Brain microvascular endothelial cell (primary cell): ENCODE measurements around the gene ERG.

Source experiments
- DNase-seq: peaks from one replicate; pipeline ENCODE4 v3.0.0-alpha.2; 2020
- H3K27ac ChIP-seq: fragments of 250-450 bp; sonication (Bioruptor Pico); 2 replicates; pipeline ENCODE4 v1.5.1; 2020; ENCODE audit warnings: mild to moderate bottlenecking, moderate library complexity
- H3K27me3 ChIP-seq: fragments of 250-450 bp; sonication (Bioruptor Pico); replicated peaks from 2 replicates; pipeline ENCODE4 v1.5.1; 2020; ENCODE audit warnings: mild to moderate bottlenecking
- H3K36me3 ChIP-seq: fragments of 250-450 bp; sonication (Bioruptor Pico); replicated peaks from 2 replicates; pipeline ENCODE4 v1.5.1; 2020; ENCODE audit warnings: mild to moderate bottlenecking
- H3K4me3 ChIP-seq: 2 replicates; pipeline ENCODE4 v1.5.1; 2011; ENCODE audit warnings: low read depth, mild to moderate bottlenecking, control low read depth, low read length, moderate library complexity
- CTCF ChIP-seq: IDR thresholded peaks from 2 replicates; pipeline ENCODE4 v1.5.1; 2011; ENCODE audit warnings: low read depth, mild to moderate bottlenecking, moderate library complexity, low read length, control low read depth, inconsistent platforms; ENCODE audit errors: missing control alignments
- in situ Hi-C: cut with HindIII; loops from 2 replicates; pipeline ENCODE4 v1.10.0; 2017; ENCODE audit warnings: low sequenced_read_pairs, low pct_ligation_motif_present

Gene ERG

GRCh38 chr21:38495696-38496095, 2.6 kb downstream of the ERG start:
- H3K36me3 ChIP-seq: no peaks in the 10 kb centered on the region
- DNase-seq: no peak
- in situ Hi-C loops: no loop called here
- no peaks in the 10 kb centered on the region for H3K27me3 ChIP-seq
- TF ChIP-seq CTCF: no peak
- H3K4me3 ChIP-seq: no peak overlapping the region
- no peak overlapping the region for H3K27ac ChIP-seq

- Histone ChIP-seq H3K27me3 (no peaks in the 10 kb centered on the region), H3K36me3 (no peaks in the 10 kb centered on the region), H3K4me3 (no peak overlapping the region), H3K27ac (no peak overlapping the region)
- in situ Hi-C loops: no loop called here
- no peak for TF ChIP-seq CTCF
- DNase-seq: no peak
Measured at GRCh38 chr21:38495242-38495641, 3.0 kb downstream of the ERG start.

GRCh38 chr21:38494703-38495102, 3.6 kb downstream of the ERG start:
- TF ChIP-seq CTCF: peak; percentile 21
- no peaks in the 10 kb centered on the region for H3K27me3 ChIP-seq
- H3K4me3 ChIP-seq: no peak overlapping the region
- in situ Hi-C loops: no loop called here
- no peak overlapping the region for H3K27ac ChIP-seq
- no peaks in the 10 kb centered on the region for H3K36me3 ChIP-seq
- DNase-seq: peak; percentile 45

- no peak for DNase-seq
- no peak overlapping the region for H3K27ac ChIP-seq
- H3K4me3 ChIP-seq: no peak overlapping the region
- in situ Hi-C loops: no loop called here
- TF ChIP-seq CTCF: no peak
- no peaks in the 10 kb centered on the region for H3K27me3 ChIP-seq
- H3K36me3 ChIP-seq: no peaks in the 10 kb centered on the region
Measured at GRCh38 chr21:38494251-38494642, 4.0 kb downstream of the ERG start.

GRCh38 chr21:38493549-38494250, 4.6 kb downstream of the ERG start:
- H3K27me3 ChIP-seq: no peaks in the 10 kb centered on the region
- H3K27ac ChIP-seq: no peak overlapping the region
- no peak for DNase-seq
- no peak overlapping the region for H3K4me3 ChIP-seq
- no peaks in the 10 kb centered on the region for H3K36me3 ChIP-seq
- no peak for TF ChIP-seq CTCF
- in situ Hi-C loops: no loop called here

- in situ Hi-C loops: no loop called here
- Histone ChIP-seq H3K27me3 (no peaks in the 10 kb centered on the region), H3K4me3 (no peak overlapping the region), H3K36me3 (no peaks in the 10 kb centered on the region), H3K27ac (no peak overlapping the region)
- DNase-seq: no peak
- no peak for TF ChIP-seq CTCF
Measured at GRCh38 chr21:38492007-38492406, 6.3 kb downstream of the ERG start.
